Natural killer cell (primary cell): ENCODE data around the gene COL4A1. TPM values are rescaled to one million over a fixed set of nuclear protein-coding genes. Genes with fewer than 3 reads are reported as not detected.
"Not testable (repeated sequence)": the region's sequence is repeated elsewhere in the genome, so short reads cannot be mapped to it uniquely, and the experiment has no call there.

Experiments
- ATAC-seq, 3 donors: fragments of 150-1000 bp in 2 of 3; fragments of 200-7000 bp in 1 of 3; cut with Tn5 transposase; 1 replicate in 1 of 3; 2 replicates in 2 of 3; pipeline ENCODE4 v1.10.0; 2021; ENCODE audit warnings: mild to moderate bottlenecking in 2 of 3, moderate library complexity in 2 of 3
- DNase-seq, 2 donors: peaks; one replicate each; pipeline versions ENCODE4 v3.0.0 to v3.0.0-alpha.2; 2013 to 2021; ENCODE audit warnings: mixed read lengths in 1 of 2
- H3K27ac ChIP-seq: one replicate; pipeline ENCODE4 v1.5.1; 2013; ENCODE audit warnings: mild to moderate bottlenecking, low read length
- H3K27me3 ChIP-seq: one replicate; pipeline ENCODE4 v1.6.1; 2013; ENCODE audit warnings: low read length; ENCODE audit not compliant: control insufficient read depth, insufficient read depth
- H3K36me3 ChIP-seq: one replicate; pipeline ENCODE4 v1.6.1; 2013; ENCODE audit warnings: low read length; ENCODE audit not compliant: control insufficient read depth, insufficient read depth
- H3K4me1 ChIP-seq: one replicate; pipeline ENCODE4 v1.6.1; 2013; ENCODE audit warnings: low read length; ENCODE audit not compliant: control insufficient read depth, insufficient read depth
- H3K4me3 ChIP-seq: one replicate; pipeline ENCODE4 v1.5.1; 2013; ENCODE audit warnings: low read length
- H3K9me3 ChIP-seq: one replicate; pipeline ENCODE4 v1.6.1; 2013; ENCODE audit warnings: low read length; ENCODE audit not compliant: control insufficient read depth, insufficient read depth
- H3K27ac Mint-ChIP-seq, 2 donors: one replicate each; pipeline ENCODE4 v1.8.0; 2022; ENCODE audit warnings: mild to moderate bottlenecking in 2 of 2, mixed read lengths in 2 of 2, moderate library complexity in 1 of 2
- H3K27me3 Mint-ChIP-seq, 2 donors: one replicate each; pipeline ENCODE4 v1.8.0; 2022; ENCODE audit warnings: low read depth in 2 of 2, mixed read lengths in 2 of 2
- H3K36me3 Mint-ChIP-seq: one replicate; pipeline ENCODE4 v1.8.0; 2022; ENCODE audit warnings: mixed read lengths
- H3K4me1 Mint-ChIP-seq, 2 donors: one replicate each; pipeline ENCODE4 v1.8.0; 2022; ENCODE audit warnings: mixed read lengths in 2 of 2
- H3K4me3 Mint-ChIP-seq: one replicate; pipeline ENCODE4 v1.8.0; 2022; ENCODE audit warnings: mild to moderate bottlenecking, moderate library complexity, mixed read lengths
- H3K9me3 Mint-ChIP-seq, 2 donors: one replicate each; pipeline ENCODE4 v1.8.0; 2022; ENCODE audit warnings: mixed read lengths in 2 of 2
- CTCF ChIP-seq: fragments of 200-600 bp; IDR thresholded peaks from one replicate; pipeline ENCODE4 v1.8.0; 2022; ENCODE audit warnings: antibody characterized with exemption
- WGBS: methylation state at CpG from one replicate; pipeline ENCODE4 v1.1.7; 2013; ENCODE audit warnings: missing lambda C conversion rate; ENCODE audit not compliant: insufficient coverage; 5-methylcytosine and 5-hydroxymethylcytosine counted together
- intact Hi-C: fragments of 100-400 bp; cut with micrococcal nuclease; formaldehyde crosslinking; loops from one replicate; pipeline ENCODE4 v1.14.2; 2022
- total RNA-seq, 4 donors: library from RNA; stranded (reverse); fragments of 120-200 nt in 1 of 4; gene quantifications; one replicate each; pipeline versions ENCODE4 v1.2.3 to v1.2.4, GENCODE V29; 2013 to 2022

Gene COL4A1
- total RNA-seq, 3 donors from 2014 or later (not counting 1 experiment from before 2014, with no cell fraction given) = not detected

GRCh38 chr13:110322126-110322827 lies 15.3 kb upstream of the COL4A1 start:
- no peak overlapping the region for H3K4me3 Mint-ChIP-seq
- Histone ChIP-seq H3K4me3 (no peak overlapping the region), H3K9me3 (no peaks in the 10 kb centered on the region), H3K4me1 (no peaks in the 10 kb centered on the region), H3K27ac (no peak overlapping the region), H3K27me3 (peaks cover 3% of the 10 kb centered on the region), H3K36me3 (no peaks in the 10 kb centered on the region)
- no peak for DNase-seq
- no peak overlapping the region for H3K27ac Mint-ChIP-seq
- TF ChIP-seq CTCF = no peak
- WGBS = 87% methylated on average over 15 of the region's 16 CpGs
- H3K4me1 Mint-ChIP-seq = no peaks in the 10 kb centered on the region
- peaks cover 16 to 32% of the 10 kb centered on the region in 2 donors for H3K27me3 Mint-ChIP-seq
- no peaks in the 10 kb centered on the region for H3K36me3 Mint-ChIP-seq
- intact Hi-C loops = no loop called here
- ATAC-seq = no peak
- no peaks in the 10 kb centered on the region for H3K9me3 Mint-ChIP-seq

- H3K4me1 Mint-ChIP-seq, H3K4me1 ChIP-seq, H3K9me3 ChIP-seq, H3K27ac Mint-ChIP-seq, intact Hi-C loops, H3K9me3 Mint-ChIP-seq, H3K4me3 ChIP-seq, H3K36me3 Mint-ChIP-seq, DNase-seq, H3K27ac ChIP-seq, H3K36me3 ChIP-seq, H3K4me3 Mint-ChIP-seq, H3K27me3 ChIP-seq, ATAC-seq: not testable (repeated sequence)
- WGBS = 79% methylated on average over 3 of the region's 3 CpGs
- H3K27me3 Mint-ChIP-seq = peaks cover 15 to 25% of the 10 kb centered on the region in 2 donors
These were observed 14.6 kb upstream of the COL4A1 start for GRCh38 chr13:110321573-110321972.

GRCh38 chr13:110320645-110321044 lies 13.7 kb upstream of the COL4A1 start:
- Histone ChIP-seq H3K27me3 (peaks cover 3% of the 10 kb centered on the region), H3K27ac (no peak overlapping the region), H3K36me3 (no peaks in the 10 kb centered on the region), H3K4me3 (no peak overlapping the region), H3K4me1 (no peaks in the 10 kb centered on the region), H3K9me3 (no peaks in the 10 kb centered on the region)
- Mint-ChIP-seq H3K4me3 (no peak overlapping the region), H3K9me3 (no peaks in the 10 kb centered on the region), H3K4me1 (no peaks in the 10 kb centered on the region), H3K27ac (no peak overlapping the region), H3K36me3 (no peaks in the 10 kb centered on the region), H3K27me3 (peaks cover 12 to 18% of the 10 kb centered on the region in 2 donors)
- no peak for TF ChIP-seq CTCF
- ATAC-seq (no peak), DNase-seq (no peak)
- WGBS = no CpG with 5 or more reads among the region's 2 CpGs
- intact Hi-C loops = no loop called here

GRCh38 chr13:110319774-110320509 lies 13.0 kb upstream of the COL4A1 start:
- Mint-ChIP-seq H3K36me3 (no peaks in the 10 kb centered on the region), H3K27me3 (peaks cover 12 to 18% of the 10 kb centered on the region in 2 donors), H3K9me3 (no peaks in the 10 kb centered on the region), H3K27ac (no peak overlapping the region), H3K4me1 (no peaks in the 10 kb centered on the region), H3K4me3 (no peak overlapping the region)
- Histone ChIP-seq H3K27me3 (peaks cover 3% of the 10 kb centered on the region), H3K9me3 (no peaks in the 10 kb centered on the region), H3K4me3 (no peak overlapping the region), H3K36me3 (no peaks in the 10 kb centered on the region), H3K4me1 (no peaks in the 10 kb centered on the region), H3K27ac (no peak overlapping the region)
- ATAC-seq = no peak
- no peak for TF ChIP-seq CTCF
- 54% methylated on average over 19 of the region's 19 CpGs for WGBS
- intact Hi-C loops = no loop called here
- peak in 1 of 2 donors; percentile 3 for DNase-seq
